NCI-H1930 (cell line): ENCODE results near the gene PITHD1.
"Not testable (repeated sequence)": the region's sequence is repeated elsewhere in the genome, so short reads cannot be mapped to it uniquely, and the experiment has no call there.

Experiments
- DNase-seq, 2 experiments: peaks; one replicate each; lab custom pipeline; 2025; lab: John Stamatoyannopoulos, UW

Gene PITHD1

GRCh38 chr1:23774174-23774880, 3.9 kb upstream of the PITHD1 start:
- DNase-seq, result no peak

DNA sequence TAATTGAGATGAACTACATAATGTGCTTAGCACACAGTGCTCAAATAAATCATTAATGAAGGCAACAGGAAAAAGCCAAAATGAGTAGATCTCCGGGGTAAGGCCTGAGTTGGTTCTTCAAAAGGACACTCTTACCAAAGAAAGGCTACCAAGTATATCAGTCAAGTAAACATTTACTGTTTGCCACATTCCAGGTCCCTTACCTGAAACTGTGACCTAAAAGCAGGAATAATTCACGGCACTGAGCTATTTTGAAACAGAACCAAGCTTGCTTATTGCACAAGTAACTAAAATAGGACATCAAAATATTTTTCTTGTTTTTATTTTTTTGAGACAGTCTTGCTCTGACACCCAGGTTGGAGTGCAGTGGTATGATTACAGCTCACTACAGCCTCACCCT, 2.0 kb upstream of the PITHD1 start:
- no peak for DNase-seq

GRCh38 chr1:23779826-23780371, 1.7 kb downstream of the PITHD1 start:
- no peak for DNase-seq

GRCh38 chr1:23783141-23783540, 4.9 kb downstream of the PITHD1 start:
- DNase-seq, result not testable (repeated sequence)

GRCh38 chr1:23784846-23785245, 6.6 kb downstream of the PITHD1 start:
- no peak for DNase-seq

GRCh38 chr1:23787701-23788100, 9.5 kb downstream of the PITHD1 start:
- no peak for DNase-seq

DNA sequence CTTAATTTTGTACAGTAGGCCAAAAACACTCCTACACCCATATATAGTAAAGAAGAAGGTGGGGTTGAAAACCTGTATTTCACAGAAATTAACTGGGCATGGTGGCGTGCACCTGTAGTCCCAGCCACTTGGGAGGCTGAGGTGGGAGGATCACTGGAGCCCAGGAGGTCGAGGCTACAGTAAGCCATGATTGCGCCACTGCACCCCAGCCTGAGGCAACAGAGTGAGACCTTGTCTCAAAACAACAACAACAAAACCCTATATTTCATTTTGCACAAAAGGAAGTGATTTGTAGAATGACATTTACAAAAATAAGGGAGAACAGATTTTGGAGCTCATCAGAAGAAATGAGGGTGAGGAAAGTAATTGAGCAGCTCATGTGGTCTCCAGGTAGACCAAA, 10.5 kb downstream of the PITHD1 start:
- no peak for DNase-seq

GRCh38 chr1:23790696-23791515, 12.7 kb downstream of the PITHD1 start, which contains the start of gene LYPLA2:
Gene LYPLA2, plus strand, starts transcription at chr1:23791145. Its CDS starts 1,538 bp downstream, at chr1:23792683.
- peak; percentile 71 to 80 for DNase-seq

DNA sequence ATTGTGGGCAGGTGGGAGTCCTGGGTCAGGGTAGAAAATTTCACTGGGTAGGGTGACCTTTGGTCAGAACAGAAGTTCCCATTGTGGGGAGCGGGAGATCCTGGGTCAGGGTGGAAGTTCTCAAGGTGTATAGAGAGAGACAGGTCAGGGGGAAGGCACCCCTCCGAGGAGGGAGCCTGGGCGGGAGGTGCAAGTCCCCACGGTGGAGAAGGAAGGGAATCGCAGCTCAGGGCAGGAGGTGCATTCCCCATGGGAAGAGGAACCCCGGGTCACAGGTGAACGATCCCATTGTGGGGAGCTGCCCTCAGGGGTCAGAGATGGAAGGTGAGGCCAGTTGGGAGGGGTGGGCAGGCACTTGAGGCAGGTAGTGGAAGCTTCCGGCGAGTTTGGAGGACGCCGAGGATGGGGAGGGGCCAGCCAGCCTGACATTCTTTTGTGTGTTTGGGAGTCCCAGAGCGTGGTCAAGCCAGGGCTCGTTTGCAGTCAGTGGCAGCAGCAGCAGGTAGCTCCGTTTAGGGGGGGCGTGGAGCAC, 13.4 kb downstream of the PITHD1 start:
- no peak for DNase-seq

- no peak for DNase-seq
Measured at GRCh38 chr1:23792151-23792945, 14.1 kb downstream of the PITHD1 start.

DNA sequence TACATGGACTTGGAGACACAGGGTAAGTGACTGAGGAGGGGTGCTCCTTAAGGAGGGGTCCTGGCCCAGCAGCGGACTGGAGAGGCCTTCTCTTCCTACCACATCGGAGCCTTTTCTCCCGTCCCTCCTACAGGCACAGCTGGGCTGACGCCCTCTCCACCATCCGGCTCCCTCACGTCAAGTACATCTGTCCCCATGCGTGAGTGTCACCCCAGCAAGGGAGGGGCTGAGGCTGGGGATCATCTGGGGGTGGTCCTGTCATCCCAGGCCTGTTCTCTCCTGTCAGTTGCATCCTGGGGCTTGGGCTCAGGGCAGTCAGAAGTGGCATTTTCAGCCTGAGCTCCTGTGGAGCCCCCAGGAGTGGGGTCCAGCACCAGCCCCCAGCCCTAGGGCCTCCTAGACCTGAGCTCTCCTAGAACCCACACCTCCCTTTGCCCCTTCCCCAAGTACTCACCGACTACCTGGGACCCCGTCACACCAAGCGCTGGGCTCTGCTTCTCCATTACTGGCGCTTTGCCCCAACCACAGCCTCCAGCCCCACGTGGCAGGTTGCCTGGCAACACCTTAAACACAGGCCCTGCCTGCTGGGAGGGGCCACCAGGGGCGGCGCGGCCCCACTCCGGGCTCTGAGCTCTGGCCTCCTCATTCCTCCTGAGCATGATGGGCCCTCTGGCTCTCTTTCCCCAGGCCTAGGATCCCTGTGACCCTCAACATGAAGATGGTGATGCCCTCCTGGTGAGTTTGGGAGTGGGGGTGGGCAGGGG, 15.0 kb downstream of the PITHD1 start:
- DNase-seq, result no peak

DNA sequence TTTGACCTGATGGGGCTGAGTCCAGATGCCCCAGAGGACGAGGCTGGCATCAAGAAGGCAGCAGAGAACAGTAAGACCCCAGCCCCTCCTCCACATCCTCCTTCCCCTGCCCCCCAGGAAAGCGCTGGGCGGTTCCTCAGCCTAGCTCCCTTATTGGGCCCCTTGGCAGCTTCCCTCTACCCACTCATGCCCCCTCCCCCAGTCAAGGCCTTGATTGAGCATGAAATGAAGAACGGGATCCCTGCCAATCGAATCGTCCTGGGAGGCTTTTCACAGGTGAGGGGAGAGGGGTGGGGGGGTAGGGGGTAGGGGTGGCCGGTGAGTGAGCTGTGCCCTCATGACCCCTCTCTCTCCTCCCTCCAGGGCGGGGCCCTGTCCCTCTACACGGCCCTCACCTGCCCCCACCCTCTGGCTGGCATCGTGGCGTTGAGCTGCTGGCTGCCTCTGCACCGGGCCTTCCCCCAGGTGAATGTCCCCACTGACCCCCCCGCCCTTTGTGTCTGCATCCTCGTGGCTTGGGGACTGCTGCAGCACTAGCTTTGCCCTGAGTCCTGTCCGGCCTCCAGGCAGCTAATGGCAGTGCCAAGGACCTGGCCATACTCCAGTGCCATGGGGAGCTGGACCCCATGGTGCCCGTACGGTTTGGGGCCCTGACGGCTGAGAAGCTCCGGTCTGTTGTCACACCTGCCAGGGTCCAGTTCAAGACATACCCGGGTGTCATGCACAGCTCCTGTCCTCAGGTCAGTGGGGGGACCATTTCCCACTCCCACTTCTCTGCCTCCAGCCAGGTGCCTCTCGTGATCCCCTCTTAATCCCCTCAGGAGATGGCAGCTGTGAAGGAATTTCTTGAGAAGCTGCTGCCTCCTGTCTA, 15.9 kb downstream of the PITHD1 start:
- no peak for DNase-seq

DNA sequence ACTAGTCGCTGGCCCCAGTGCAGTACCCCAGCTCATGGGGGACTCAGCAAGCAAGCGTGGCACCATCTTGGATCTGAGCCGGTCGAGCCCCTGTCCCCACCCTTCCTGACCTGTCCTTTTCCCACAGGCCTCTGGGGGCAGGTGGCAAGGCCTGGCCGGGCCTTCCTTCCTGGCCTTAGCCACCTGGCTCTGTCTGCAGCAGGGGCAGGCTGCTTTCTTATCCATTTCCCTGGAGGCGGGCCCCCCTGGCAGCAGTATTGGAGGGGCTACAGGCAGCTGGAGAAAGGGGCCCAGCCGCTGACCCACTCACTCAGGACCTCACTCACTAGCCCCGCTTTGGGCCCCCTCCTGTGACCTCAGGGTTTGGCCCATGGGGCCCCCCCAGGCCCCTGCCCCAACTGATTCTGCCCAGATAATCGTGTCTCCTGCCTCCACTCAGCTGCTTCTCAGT, 16.5 kb downstream of the PITHD1 start:
- DNase-seq, result not testable (repeated sequence)

- DNase-seq, result no peak
Measured at GRCh38 chr1:23795676-23796465, 17.7 kb downstream of the PITHD1 start.

DNA sequence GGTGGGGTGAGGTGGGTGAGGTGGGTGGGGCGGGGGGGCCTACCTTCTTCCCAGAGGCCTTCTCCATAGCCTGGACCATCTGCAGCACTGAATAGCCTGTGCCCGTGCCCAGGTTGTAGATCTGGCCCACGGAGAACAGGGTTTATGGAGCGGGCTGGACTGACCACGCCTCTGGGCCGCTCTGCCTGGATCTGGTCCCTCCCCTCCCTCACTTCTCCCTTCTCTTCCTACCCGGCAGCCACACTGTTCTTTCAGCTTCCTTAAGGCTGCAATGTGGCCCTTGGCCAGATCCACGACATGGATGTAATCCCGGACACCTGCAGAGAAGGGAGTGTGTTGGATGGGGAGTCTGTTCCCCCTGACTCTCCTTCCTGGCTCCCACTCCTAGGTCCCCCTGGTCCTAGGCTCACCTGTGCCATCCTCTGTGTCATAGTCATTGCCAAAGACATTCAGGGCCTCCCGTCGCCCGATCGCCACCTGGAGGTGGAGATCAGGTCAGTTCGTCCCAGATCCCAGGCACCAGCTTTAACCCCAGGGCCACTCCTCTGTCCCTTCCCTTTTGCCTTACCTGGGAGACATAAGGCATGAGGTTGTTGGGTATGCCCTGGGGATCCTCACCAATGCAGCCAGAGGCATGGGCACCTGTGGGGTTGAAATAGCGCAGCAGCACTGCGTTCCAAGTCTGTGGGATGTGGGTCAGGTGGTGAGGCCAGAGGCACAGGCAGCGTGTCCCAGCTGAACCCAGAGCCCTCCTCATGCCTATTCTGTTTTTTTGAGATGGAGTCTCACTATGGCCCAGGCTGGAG, 18.5 kb downstream of the PITHD1 start:
- no peak for DNase-seq

- no peak for DNase-seq
Measured at GRCh38 chr1:23797478-23798448, 19.5 kb downstream of the PITHD1 start.

- no peak for DNase-seq
Measured at GRCh38 chr1:23798662-23799142, 20.5 kb downstream of the PITHD1 start.
